ENCODE data around the gene PDE6C.

GRCh38 chr10:93596539-93596938, 15.8 kb upstream of the PDE6C start:
- TF ChIP-seq CTCF (conservative IDR thresholded peaks at IDR 0.05; ENCODE audit: low read depth, low read length) (no peak), RAD21 (IDR thresholded peaks at IDR 0.05; ENCODE audit: low read length) (no peak), POLR2A (IDR thresholded peaks at IDR 0.05; ENCODE audit: low read depth, low read length) (no peak), MXI1 (IDR thresholded peaks at IDR 0.05; ENCODE audit: borderline replicate concordance, low read depth, low read length) (no peak), SMC3 (IDR thresholded peaks at IDR 0.05; ENCODE audit: low read depth, low read length) (no peak), FOS (IDR thresholded peaks at IDR 0.05; ENCODE audit: low read depth, low read length) (no peak), CHD1 (IDR thresholded peaks at IDR 0.05; ENCODE audit: low read depth, low read length) (no peak), CEBPB (IDR thresholded peaks at IDR 0.05; ENCODE audit: low read depth, low read length) (no peak), RFX5 (IDR thresholded peaks at IDR 0.05; ENCODE audit: low read depth, low read length) (no peak), ELK1 (IDR thresholded peaks at IDR 0.05; ENCODE audit: borderline replicate concordance, low read depth, low read length) (no peak), MAFK (IDR thresholded peaks at IDR 0.05; ENCODE audit: low read depth, low read length) (no peak), BHLHE40 (IDR thresholded peaks at IDR 0.05; ENCODE audit: low read depth, low read length) (no peak)
